GM11168 (cell line): Measurements from ENCODE around the gene NRG4.
"Not testable (repeated sequence)": the region's sequence is repeated elsewhere in the genome, so short reads cannot be mapped to it uniquely, and the experiment has no call there.

Experiments
- in situ Hi-C: fragments of 300-500 bp; cut with MboI; formaldehyde crosslinking; loops from one replicate; pipeline ENCODE4 v1.12.0; 2022; ENCODE audit warnings: low sequenced_read_pairs; ENCODE audit not compliant: unreplicated experiment

The NRG4 gene

DNA sequence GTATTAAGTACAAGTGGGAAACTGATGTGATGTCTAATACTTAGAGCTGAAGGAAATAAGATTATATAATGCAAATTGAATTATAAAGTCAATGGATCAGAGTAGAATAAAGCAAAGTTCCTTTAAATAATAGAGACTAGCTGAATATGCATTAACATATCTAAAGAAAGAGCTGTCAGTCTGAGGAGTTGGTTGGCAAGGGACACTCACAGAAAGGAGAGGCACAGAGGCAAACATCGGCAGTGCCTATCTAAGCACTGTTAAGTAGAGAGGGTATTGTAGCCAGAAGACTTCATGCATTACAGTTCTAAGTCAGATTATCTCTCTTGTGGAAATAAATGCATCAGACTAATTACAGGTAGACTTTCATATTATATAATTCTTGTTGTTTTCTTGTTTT is 16.6 kb downstream of the NRG4 start:
- in situ Hi-C loops, result no loop called here

DNA sequence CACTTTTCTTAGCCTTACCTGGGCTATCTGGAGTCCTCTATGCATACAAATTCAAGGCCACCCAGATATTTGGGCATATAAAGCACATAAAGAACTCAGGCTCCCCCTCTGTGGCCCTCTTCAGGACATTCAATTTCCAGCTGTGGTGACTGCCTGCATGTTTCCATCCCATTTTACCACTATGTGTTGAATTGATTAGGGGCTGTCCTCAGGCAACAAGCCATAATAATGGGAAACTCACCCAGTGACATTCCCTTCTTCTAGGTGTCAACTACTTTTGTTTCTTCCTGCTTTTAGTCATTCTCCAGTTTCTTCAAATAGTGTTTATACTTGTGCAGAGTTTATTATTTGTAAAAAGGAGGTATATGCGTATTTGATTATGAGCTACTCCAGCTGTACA is 18.0 kb downstream of the NRG4 start:
- in situ Hi-C loops, result no loop called here

DNA sequence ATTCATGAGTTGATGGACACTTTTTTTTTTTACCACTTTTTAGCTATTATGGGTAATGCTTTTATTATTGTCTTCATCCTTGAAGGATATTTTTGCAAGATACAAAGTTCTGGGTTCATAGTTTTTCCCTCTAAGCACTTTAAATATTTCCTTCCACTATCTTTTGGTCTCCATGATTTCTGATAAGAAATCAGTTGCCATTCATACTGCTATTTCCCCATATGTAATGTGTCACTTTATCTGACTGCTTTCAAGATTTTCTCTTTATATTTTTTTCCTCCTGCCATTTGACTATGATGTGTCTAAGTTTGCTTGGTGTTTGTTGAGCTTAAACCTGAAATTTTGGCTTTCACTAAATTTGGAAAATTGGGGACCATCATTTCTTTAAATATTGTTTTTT is 19.3 kb downstream of the NRG4 start:
- in situ Hi-C loops, result no loop called here

DNA sequence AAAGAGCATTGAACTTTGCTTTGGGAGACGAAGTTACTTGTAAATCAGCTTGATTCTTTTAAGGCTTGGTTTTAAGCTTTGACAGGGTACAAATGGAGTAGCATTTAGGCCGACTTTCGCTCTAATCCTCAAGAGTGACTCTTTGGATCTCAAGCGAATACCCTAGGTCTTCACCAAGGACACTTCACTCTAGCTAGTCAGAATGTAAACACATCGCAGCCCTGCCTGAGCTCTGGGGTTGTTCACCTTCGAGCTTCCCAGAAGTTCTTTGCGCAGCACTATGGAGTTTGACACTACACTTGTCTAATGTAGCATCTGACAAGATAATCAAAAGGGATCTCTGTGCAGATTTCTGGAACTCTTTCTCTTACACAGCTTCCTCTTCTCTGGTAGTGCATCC is 22.3 kb downstream of the NRG4 start:
- in situ Hi-C loops, result no loop called here

DNA sequence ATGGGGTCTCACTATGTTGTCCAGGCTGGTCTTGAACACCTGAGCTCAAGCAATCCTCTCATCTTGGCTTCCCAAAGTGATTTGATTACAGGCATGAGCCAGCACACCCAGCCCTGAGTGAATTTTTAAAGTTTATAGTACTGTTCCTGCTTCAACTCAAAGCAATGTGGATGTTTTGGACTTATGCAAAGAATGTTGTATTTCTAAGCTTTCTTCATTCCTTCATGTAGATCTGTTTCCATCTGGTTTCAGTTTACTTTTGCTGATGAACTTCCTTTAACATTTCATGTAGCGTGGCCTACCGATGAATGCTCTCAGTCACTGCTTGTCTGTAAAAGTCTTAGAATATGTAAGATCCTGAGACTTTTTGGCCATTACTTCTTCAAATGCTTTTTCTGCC is 23.2 kb downstream of the NRG4 start:
- in situ Hi-C loops, result no loop called here

DNA sequence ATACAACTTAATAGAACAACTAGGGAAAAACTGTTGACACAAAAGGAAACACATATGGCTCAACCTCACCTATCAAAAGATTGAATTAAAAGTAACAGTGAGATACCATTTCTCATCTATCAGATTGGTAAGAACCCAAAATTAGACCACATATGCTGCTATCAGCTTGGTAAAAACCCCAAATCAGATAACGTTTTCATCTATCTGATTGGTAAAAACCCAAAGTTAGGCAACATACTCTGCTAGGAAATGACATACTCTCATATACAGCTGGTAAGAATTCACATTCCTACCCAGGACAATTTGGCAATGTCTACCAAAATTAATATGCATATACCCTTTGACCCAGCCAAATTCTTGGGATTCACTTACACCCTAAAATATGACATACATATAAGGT is 26.3 kb downstream of the NRG4 start:
- in situ Hi-C loops, result no loop called here

DNA sequence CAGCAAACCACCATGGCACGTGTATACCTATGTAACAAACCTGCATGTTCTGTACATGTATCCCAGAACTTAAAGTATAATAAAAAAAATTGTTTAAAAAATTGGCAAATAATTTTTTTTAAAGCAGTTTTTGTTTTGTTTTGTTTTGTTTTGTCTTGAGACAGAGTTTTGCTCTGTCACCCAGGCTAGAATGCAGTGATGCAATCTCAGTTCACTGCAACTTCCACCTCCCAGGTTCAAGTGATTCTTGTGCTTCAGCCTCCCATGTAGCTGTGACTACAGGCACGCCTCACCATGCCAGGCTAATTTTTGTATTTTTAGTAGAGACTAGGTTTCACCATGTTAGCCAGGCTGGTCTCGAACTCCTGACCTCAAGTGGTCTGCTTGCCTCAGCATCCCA is 27.5 kb downstream of the NRG4 start:
- in situ Hi-C loops, result not testable (repeated sequence)

DNA sequence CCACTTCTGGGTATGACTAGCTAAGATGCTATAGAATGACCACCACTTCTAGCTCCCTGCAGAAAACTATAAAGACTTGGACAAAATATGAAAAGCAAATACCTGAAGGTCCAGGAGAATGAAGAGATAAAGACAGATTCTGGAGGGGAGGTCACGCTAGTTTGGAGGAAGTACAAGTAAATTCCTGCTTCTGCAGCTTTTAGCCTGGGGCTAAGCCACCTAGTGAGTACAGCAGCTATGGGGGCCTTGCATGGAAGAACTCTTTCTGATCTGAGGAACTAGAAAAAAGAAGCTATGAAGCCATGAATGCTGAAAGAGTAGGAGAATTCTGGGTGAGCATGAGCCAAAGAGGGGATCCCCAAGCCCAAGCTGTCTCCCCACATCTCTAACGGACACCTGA is 29.8 kb downstream of the NRG4 start:
- in situ Hi-C loops, result no loop called here

DNA sequence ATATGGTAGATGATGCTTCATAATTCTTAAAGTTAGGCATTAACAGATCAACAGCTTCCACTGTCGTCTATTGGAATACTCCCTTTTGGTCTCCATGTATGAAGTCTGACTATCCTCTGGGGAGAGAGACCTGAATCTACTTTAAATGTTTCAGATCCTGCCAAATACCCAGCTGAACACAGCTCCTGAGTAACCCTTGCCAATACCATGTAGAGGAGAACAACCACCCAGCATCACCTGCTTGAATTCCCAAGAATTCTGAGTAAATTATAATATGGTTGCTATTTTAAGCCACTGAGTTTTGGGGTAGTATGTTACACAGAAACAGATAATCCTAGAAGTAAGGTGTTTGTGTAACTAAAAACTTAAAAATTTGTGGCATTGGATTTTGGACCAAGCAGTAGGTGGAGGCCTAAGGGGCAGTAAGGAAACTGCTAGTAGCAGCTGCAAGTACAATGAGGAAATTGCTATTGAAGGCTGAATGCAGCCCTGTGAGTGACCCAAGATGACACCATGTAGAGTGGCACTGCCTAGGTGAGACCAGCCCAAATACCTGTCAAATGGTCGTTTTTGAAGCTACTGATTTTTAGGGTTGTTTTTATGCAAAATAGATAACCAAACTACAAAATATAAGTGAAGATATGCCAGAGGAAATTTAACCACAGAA is 30.9 kb downstream of the NRG4 start:
- in situ Hi-C loops, result no loop called here

DNA sequence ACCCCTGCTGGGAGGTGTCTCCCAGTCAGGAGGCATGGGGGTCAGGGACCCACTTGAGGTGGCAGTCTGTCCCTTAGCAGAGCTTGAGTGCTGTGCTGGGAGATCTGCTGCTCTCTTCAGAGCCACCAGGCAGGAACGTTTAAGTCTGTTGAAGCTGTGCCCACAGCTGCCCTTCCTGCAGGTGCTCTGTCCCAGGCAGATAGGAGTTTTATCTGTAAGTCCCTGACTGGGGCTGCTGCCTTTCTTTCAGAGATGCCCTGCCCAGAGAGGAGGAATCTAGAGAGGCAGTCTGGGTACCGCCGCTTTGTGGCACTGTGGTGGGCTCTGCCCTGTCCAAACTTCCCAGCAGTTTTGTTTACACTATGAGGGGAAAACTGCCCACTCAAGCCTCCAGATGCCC is 35.5 kb downstream of the NRG4 start:
- in situ Hi-C loops, result not testable (repeated sequence)

DNA sequence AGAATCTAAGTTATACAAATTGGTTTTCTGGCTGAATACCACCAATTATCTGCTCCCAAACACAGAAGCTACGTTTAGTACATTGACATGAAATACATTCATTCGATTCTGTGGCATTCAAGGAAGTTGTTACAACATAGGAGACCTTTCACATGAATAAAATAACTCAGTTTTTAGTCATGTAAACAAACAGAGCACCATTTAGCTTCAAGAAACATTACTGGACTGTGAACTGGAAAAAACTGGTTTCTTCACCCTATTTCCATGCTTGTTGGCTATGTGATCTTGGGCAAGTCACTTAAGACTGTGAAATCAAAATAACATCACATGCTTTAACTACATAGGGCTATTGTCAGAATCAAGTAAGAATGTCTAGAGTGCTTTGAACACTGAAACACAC is 46.2 kb downstream of the NRG4 start:
- in situ Hi-C loops, result no loop called here

DNA sequence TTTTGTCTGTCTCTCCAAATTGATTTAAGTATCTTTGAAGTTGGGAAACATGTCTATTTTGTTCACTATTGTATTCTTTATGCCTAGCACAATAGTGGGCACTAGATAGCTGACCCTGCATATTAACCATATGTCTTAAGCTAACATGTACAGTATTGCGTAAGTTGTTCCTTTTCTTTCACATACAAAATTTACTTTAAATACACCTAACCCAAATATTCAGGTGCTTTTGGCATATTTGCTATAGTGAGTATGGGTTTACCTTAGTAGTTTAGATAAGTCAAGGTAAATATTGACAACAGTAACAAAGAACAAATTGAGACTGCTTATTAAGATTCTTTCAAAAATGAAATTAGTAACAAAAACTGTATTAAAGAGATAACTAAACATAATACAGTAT is 50.9 kb downstream of the NRG4 start:
- in situ Hi-C loops, result no loop called here

DNA sequence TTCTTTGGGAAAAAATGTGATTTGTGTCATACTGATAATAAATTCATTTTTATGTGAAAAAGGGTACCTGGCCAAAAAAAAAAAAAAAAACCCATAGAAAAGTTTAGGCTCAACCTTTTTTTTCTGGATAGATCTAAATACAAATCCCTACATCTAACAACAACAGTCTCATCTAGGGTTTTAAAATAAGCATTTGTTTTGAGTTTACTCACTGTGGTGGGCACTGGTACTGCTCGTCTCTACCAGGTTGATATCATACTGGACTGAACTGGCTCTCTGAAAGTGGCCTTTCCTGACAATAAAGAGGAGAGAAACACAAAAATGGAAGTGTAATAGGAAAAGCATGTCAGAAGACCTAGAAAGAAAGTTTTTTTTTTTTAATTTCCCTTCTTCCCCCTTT is 56.5 kb downstream of the NRG4 start:
- in situ Hi-C loops, result no loop called here

DNA sequence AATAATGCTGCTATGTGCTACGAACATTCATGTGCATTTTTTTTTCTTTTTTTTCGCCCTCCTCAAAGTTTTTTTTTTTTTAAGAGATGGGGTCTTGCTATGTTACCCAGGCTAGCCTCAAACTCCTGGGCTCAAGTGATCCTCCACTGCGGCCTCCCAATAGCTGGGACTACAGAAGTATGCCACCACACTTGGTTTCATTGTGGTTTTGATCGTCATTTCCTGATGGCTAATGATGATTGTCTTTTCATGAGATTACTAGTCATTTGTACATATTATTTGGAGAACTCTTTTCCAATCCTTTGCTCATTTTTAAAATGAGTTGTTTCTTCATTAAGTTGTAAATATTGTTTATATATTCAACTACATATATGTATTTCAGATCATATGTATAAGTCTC is 59.7 kb downstream of the NRG4 start:
- in situ Hi-C loops, result no loop called here

DNA sequence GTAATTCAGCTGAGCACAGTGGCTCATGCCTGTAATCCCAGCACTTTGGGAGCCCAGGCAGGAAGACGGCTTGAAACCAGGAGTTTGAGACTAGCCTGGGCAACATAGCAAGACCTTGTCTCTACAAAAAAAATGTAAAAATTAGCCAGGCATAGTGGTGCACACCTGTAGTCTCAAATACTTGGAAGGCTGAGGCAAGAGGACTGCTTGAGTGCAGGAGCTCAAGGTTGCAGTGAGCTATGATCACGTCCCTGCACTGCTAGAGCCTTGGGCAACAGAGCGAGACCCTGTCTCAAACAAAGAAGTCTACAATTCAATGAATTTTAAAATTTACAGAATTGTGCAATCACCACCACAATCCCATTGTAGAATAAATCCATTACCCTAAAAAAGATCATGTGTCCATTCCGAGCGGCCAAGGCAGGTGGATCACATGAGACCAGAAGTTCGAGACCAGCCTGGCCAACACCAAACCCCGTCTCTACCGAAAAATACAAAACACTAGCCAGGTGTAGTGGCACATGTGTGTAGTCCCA is 63.4 kb downstream of the NRG4 start:
- in situ Hi-C loops, result no loop called here

DNA sequence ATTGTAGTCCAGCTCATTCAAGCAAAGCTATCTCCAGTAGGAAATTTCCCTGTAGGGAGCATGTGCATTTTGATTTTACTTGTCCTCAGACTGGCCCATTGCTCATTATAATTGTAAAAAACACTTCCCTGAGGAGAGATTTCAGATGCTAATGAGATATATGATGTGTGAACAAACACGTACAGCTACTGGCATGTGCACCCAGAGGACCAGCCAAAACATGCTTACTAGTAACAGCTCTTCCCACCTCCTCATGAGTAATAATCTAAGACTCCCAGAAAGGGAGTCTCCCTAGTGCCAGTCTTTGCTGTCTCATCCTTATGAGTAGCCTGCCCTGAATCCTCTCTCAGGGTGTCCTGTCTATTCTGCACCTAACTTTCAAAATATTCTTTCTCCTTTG is 65.1 kb downstream of the NRG4 start:
- in situ Hi-C loops, result no loop called here

DNA sequence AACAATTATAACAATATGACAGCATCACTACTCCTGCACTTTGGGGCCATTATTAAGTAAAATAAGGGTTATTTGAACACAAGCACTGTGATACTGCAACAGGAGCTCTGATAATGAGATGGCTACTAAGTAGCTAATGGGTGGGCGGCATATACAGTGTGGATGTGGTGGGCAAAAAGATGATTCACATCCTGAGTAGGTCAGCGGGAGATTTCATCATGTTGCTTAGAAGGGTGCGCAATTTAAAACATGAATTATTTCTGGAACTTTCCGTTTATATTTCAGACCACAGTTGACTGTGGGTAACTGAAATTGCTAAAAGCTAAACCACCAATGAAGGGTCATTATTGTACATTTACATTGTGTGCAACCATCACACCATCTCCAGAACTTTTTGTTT is 66.3 kb downstream of the NRG4 start:
- in situ Hi-C loops, result no loop called here

DNA sequence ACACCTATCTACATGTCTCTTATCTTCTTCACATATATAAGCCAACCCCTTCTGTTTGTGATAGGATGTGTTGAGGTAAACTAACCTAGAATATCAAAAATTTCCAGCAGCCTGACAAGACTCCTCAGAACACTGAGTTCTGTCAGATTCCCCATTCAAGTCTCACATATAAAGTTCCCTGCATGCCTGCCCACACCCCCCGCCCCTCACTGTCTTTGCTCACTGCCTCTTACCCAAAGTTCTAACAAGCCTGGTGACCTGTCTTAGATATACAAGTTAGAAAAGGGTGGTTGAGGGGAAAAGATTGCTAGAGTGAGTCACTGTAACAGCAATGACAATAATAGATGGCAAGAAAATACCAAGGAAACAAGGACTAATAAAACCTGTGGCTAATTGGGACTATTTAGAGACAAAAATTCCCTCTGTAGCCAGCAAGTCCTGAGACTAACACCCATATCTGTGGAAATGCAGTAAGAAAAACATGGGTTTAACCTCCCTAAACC is 68.5 kb downstream of the NRG4 start:
- in situ Hi-C loops, result no loop called here

DNA sequence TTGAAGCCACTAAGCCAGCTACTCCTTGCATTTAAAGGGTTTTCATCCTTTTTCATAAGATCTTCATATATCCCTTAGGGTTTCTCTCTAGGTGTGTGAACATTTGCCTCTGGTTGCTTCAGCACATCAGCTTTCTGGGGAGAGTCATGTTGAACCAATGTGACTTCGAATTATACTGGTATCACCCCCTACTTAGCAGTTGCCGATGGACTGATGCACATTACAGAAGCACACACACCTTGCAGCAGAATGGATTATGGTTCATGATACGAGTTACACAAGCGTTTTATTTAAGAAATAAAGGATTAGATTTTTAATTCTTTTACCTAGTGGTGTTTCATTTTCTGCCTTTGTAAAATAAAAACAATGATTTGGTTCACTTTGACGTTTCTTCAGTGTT is 69.0 kb downstream of the NRG4 start:
- in situ Hi-C loops, result no loop called here

DNA sequence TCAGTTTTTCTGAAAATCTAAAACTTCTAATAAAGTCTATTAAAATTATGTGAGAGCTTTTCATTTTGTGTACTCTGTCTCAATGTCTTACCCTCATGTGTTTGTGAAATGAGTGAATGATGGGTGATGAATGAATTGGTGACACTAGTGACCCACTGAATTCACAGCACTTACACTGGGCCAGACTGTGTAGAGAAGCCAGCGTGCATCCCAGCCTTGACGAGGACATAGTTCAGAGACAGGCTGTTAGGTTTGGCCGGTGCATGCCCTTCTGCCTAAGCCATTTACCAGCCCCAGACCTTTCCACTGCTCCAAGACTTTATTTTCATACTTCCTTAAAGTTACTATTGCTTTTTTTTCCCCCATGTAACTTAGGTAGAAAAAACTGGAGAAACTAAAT is 69.8 kb downstream of the NRG4 start:
- in situ Hi-C loops, result no loop called here

DNA sequence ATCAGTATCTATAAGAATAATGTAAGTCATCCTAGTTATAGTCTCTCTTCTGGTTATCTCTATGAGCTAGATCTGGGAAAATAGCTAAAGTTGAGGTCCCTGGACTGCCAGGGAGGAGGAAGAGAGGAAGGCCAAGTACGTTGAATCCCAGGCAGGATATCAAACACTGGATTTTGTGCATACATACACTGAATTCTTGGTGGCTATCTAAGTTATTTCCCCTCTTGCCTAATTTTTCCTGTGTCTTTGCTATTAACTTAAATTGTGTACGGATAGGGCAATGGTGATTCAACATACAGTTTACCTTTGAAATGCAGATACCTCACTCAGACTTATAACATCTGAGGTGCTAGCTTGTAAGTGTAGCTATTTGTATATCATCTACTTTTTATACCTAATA is 81.4 kb downstream of the NRG4 start:
- in situ Hi-C loops, result no loop called here

DNA sequence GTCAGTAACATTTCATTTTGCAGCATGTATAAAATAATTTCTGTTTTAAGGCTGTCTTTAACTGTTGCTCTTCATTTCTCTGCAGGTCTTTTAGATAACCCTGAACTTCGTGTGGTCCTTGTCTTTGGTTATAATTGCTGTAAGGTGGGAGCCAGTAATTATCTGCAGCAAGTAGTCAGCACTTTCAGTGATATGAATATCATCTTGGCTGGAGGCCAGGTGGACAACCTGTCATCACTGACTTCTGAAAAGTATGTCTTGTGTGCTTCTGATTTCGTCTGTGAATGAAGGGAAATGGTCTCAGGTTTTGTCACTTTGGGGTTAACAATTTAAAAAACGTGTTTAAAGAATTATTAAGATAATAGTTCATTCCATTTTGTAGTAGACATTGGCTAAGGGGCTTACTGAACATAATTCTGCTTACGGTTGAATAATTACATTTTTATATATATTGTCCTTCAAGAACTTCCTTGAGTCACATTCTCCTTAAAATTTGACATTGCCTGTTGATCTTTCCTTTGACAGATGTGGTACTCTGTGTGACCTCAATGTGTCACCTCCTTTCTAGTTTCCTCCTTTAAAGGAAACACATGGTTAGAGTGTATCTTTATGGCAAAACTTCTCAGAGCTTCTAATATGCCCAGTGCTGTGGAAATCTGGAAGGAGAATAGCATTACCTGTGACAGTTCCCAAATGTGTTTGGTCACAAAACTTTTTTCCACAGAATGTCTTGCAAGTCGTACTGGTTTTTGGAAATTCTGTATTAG is 82.2 kb downstream of the NRG4 start:
- in situ Hi-C loops, result no loop called here
